HEK293 (cell line): Measurements from ENCODE around the gene RAPGEF5.

ENCODE experiments used
- CTCF ChIP-seq: fragments of 450-650 bp; formaldehyde crosslinking; IDR thresholded peaks from 2 replicates; pipeline ENCODE4 v1.5.1; 2016; ENCODE audit warnings: missing biosample characterization, missing genetic modification characterization
- GLI4 ChIP-seq: fragments of 450-650 bp; formaldehyde crosslinking; IDR thresholded peaks from 2 replicates; pipeline ENCODE4 v1.5.1; 2016; ENCODE audit warnings: missing biosample characterization, missing genetic modification characterization
- HOXA7 ChIP-seq: sonication (generic); formaldehyde crosslinking; IDR thresholded peaks from 2 replicates; pipeline ENCODE4 v1.8.1; 2022; ENCODE audit warnings: missing genetic modification reagents, borderline replicate concordance
- KLF16 ChIP-seq: fragments of 450-650 bp; formaldehyde crosslinking; IDR thresholded peaks from 2 replicates; pipeline ENCODE4 v1.5.1; 2017; ENCODE audit warnings: missing biosample characterization, missing genetic modification characterization
- ZBTB20 ChIP-seq: fragments of 450-650 bp; formaldehyde crosslinking; IDR thresholded peaks from 2 replicates; pipeline ENCODE4 v1.5.1; 2016; ENCODE audit warnings: missing biosample characterization, missing genetic modification characterization
- ZNF155 ChIP-seq: fragments of 450-650 bp; formaldehyde crosslinking; IDR thresholded peaks from 2 replicates; pipeline ENCODE4 v1.5.1; 2016; ENCODE audit warnings: missing biosample characterization, missing genetic modification characterization
- ZNF223 ChIP-seq: fragments of 450-650 bp; formaldehyde crosslinking; IDR thresholded peaks from 2 replicates; pipeline ENCODE4 v1.5.1; 2016; ENCODE audit warnings: missing biosample characterization, missing genetic modification characterization
- ZNF362 ChIP-seq: fragments of 450-650 bp; formaldehyde crosslinking; IDR thresholded peaks from 2 replicates; pipeline ENCODE4 v1.5.1; 2016; ENCODE audit warnings: missing biosample characterization, missing genetic modification characterization
- ZNF423 ChIP-seq: fragments of 450-650 bp; formaldehyde crosslinking; IDR thresholded peaks from 2 replicates; pipeline ENCODE4 v1.5.1; 2016; ENCODE audit warnings: missing biosample characterization, missing genetic modification characterization
- ZNF600 ChIP-seq: fragments of 450-650 bp; formaldehyde crosslinking; IDR thresholded peaks from 2 replicates; pipeline ENCODE4 v1.5.1; 2016; ENCODE audit warnings: missing biosample characterization, missing genetic modification characterization
- ZNF670 ChIP-seq: fragments of 450-650 bp; formaldehyde crosslinking; IDR thresholded peaks from 2 replicates; pipeline ENCODE4 v1.5.1; 2016; ENCODE audit warnings: missing biosample characterization, missing genetic modification characterization, low read depth

GRCh38 chr7:22351878-22352277 is 5.1 kb downstream of the RAPGEF5 start:
- TF ChIP-seq KLF16 (tag by site-specific recombination), result no peak
- TF ChIP-seq HOXA7 (CRISPR knock-in tag), result no peak
- no peak for TF ChIP-seq ZNF670 (tag by site-specific recombination)
- TF ChIP-seq CTCF, result no peak
- no peak for TF ChIP-seq ZBTB20
- TF ChIP-seq GLI4 (tag by site-specific recombination), result no peak
- no peak for TF ChIP-seq ZNF600 (tag by site-specific recombination)
- TF ChIP-seq ZNF423, result no peak
- TF ChIP-seq ZNF223 (tag by site-specific recombination), result no peak
- TF ChIP-seq ZNF155 (tag by site-specific recombination), result no peak
- no peak for TF ChIP-seq ZNF362
